CD14-positive monocyte (primary cell): ENCODE data around the gene PRLR. TPM values are rescaled to one million over a fixed set of nuclear protein-coding genes. Genes with fewer than 3 reads are reported as not detected.

ENCODE experiments used
- DNase-seq, 3 donors: peaks; one replicate each; pipeline ENCODE4 v3.0.0-alpha.2; 2011 to 2022
- H2AFZ ChIP-seq: 2 replicates; pipeline ENCODE4 v1.6.0; 2012; ENCODE audit warnings: mild to moderate bottlenecking, low read depth, low read length, inconsistent platforms; ENCODE audit not compliant: insufficient read depth, poor library complexity, severe bottlenecking
- H3K27ac ChIP-seq, 2 donors: 1 replicate in 1 of 2; 2 replicates in 1 of 2; pipeline ENCODE4 v1.5.1; 2012 to 2013; ENCODE audit warnings: low read length in 2 of 2, control low read depth in 1 of 2, inconsistent platforms in 1 of 2, low read depth in 1 of 2, mild to moderate bottlenecking in 1 of 2
- H3K27me3 ChIP-seq, 2 donors: one replicate each; pipeline versions ENCODE4 v1.6.0 to v1.6.1; 2011 to 2013; ENCODE audit warnings: low read length in 2 of 2; ENCODE audit not compliant: control insufficient read depth in 2 of 2, insufficient read depth in 2 of 2
- H3K36me3 ChIP-seq, 2 donors: replicated peaks in 1 of 2; 1 replicate in 1 of 2; 2 replicates in 1 of 2; pipeline versions ENCODE4 v1.5.1 to v1.6.1; 2012 to 2013; ENCODE audit warnings: low read length in 2 of 2, control low read depth in 1 of 2, inconsistent platforms in 1 of 2, mild to moderate bottlenecking in 1 of 2; ENCODE audit not compliant: insufficient read depth in 2 of 2, control insufficient read depth in 1 of 2
- H3K4me1 ChIP-seq, 2 donors: 1 replicate in 1 of 2; 2 replicates in 1 of 2; pipeline versions ENCODE4 v1.5.1 to v1.6.1; 2012 to 2013; ENCODE audit warnings: low read length in 2 of 2, control low read depth in 1 of 2, inconsistent platforms in 1 of 2, mild to moderate bottlenecking in 1 of 2, moderate library complexity in 1 of 2; ENCODE audit not compliant: insufficient read depth in 2 of 2, control insufficient read depth in 1 of 2
- H3K4me2 ChIP-seq: replicated peaks from 2 replicates; pipeline ENCODE3; 2012; ENCODE audit warnings: low read length, moderate library complexity, mild to moderate bottlenecking; ENCODE audit not compliant: poor library complexity, severe bottlenecking; ENCODE audit errors: extremely low read depth
- H3K4me3 ChIP-seq, 3 experiments: fragments of 200-600 bp in 1 of 3; sonication (generic) in 1 of 3; replicated peaks in 1 of 3; 1 replicate in 2 of 3; 2 replicates in 1 of 3; pipeline ENCODE4 v1.5.1; 2011 to 2013; ENCODE audit warnings: low read length in 3 of 3, mild to moderate bottlenecking in 3 of 3, control low read depth in 2 of 3, low read depth in 2 of 3, inconsistent platforms in 1 of 3, moderate library complexity in 1 of 3
- H3K79me2 ChIP-seq: 2 replicates; pipeline ENCODE4 v1.6.0; 2012; ENCODE audit warnings: mild to moderate bottlenecking, control low read depth, inconsistent platforms, low read length, moderate library complexity; ENCODE audit not compliant: insufficient read depth
- H3K9ac ChIP-seq: 2 replicates; pipeline ENCODE4 v1.6.0; 2017; ENCODE audit warnings: low read length, mild to moderate bottlenecking; ENCODE audit not compliant: insufficient read depth, poor library complexity, severe bottlenecking
- H3K9me3 ChIP-seq, 2 donors: replicated peaks in 1 of 2; 1 replicate in 1 of 2; 2 replicates in 1 of 2; pipeline versions ENCODE4 v1.5.1 to v1.6.1; 2012 to 2013; ENCODE audit warnings: low read length in 2 of 2, control low read depth in 1 of 2; ENCODE audit not compliant: control insufficient read depth in 1 of 2, insufficient read depth in 1 of 2
- H4K20me1 ChIP-seq: 2 replicates; pipeline ENCODE4 v1.6.0; 2012; ENCODE audit warnings: mild to moderate bottlenecking, low read length, control low read depth, moderate library complexity; ENCODE audit not compliant: insufficient read depth
- H3K27ac Mint-ChIP-seq, 7 donors: one replicate each; pipeline ENCODE4 v1.8.0; 2020; ENCODE audit warnings: mild to moderate bottlenecking in 7 of 7, mixed read lengths in 7 of 7, moderate library complexity in 6 of 7, inconsistent platforms in 2 of 7
- H3K27me3 Mint-ChIP-seq, 3 donors: one replicate each; pipeline ENCODE4 v1.8.0; 2021 to 2022; ENCODE audit warnings: low read depth in 3 of 3, mild to moderate bottlenecking in 3 of 3, mixed read lengths in 3 of 3, moderate library complexity in 3 of 3, inconsistent platforms in 1 of 3
- H3K36me3 Mint-ChIP-seq, 2 donors: one replicate each; pipeline ENCODE4 v1.8.0; 2020; ENCODE audit warnings: mixed read lengths in 2 of 2, inconsistent platforms in 1 of 2, mild to moderate bottlenecking in 1 of 2
- H3K4me1 Mint-ChIP-seq: one replicate; pipeline ENCODE4 v1.8.0; 2020; ENCODE audit warnings: mild to moderate bottlenecking, mixed read lengths
- H3K4me3 Mint-ChIP-seq, 2 donors: one replicate each; pipeline ENCODE4 v1.8.0; 2020; ENCODE audit warnings: mild to moderate bottlenecking in 2 of 2, mixed read lengths in 2 of 2, moderate library complexity in 1 of 2
- H3K9me3 Mint-ChIP-seq, 7 donors: one replicate each; pipeline ENCODE4 v1.8.0; 2020 to 2022; ENCODE audit warnings: mixed read lengths in 7 of 7, mild to moderate bottlenecking in 6 of 7, moderate library complexity in 6 of 7, inconsistent platforms in 2 of 7
- whole genome bisulfite sequencing: methylation state at CpG from one replicate; pipeline ENCODE4 v1.1.5; 2013; ENCODE audit warnings: missing lambda C conversion rate; ENCODE audit not compliant: insufficient coverage; 5-methylcytosine and 5-hydroxymethylcytosine counted together
- intact Hi-C, 2 donors: fragments of 100-400 bp; cut with micrococcal nuclease; formaldehyde crosslinking; loops; one replicate each; pipeline versions ENCODE4 v1.15.0 to v1.15.1; 2023
- polyA plus RNA-seq, 3 donors: library from polyadenylated mRNA; depleted of rRNA in 1 of 3; unstranded in 2 of 3; stranded (reverse) in 1 of 3; fragments of 300-500 nt in 2 of 3; fragments of >200 nt in 1 of 3; fragmentation: Illumina TruSeq in 2 of 3; gene quantifications; 1 replicate in 2 of 3; 2 replicates in 1 of 3; pipeline ENCODE4 v1.2.3, GENCODE V29; 2012 to 2021
- TF ChIP-seq, protein P1 (sequence below): fragments of 200-600 bp; IDR thresholded peaks from one replicate; pipeline ENCODE4 v1.8.0; 2022; ENCODE audit warnings: antibody characterized with exemption, mild to moderate bottlenecking

Gene PRLR
- polyA plus RNA-seq, 3 donors = 0.12 to 1.7 (median 0.88) TPM

GRCh38 chr5:35203403-35203802 lies 26.9 kb downstream of the PRLR start:
- peaks cover 65% of the 10 kb centered on the region for H3K79me2 ChIP-seq
- no peak overlapping the region for H2AFZ ChIP-seq
- no peaks in the 10 kb centered on the region for H3K9me3 Mint-ChIP-seq
- peaks cover 0 to 1% (median 0%) of the 10 kb centered on the region in 3 donors for H3K27me3 Mint-ChIP-seq
- TF ChIP-seq, protein P1, sequence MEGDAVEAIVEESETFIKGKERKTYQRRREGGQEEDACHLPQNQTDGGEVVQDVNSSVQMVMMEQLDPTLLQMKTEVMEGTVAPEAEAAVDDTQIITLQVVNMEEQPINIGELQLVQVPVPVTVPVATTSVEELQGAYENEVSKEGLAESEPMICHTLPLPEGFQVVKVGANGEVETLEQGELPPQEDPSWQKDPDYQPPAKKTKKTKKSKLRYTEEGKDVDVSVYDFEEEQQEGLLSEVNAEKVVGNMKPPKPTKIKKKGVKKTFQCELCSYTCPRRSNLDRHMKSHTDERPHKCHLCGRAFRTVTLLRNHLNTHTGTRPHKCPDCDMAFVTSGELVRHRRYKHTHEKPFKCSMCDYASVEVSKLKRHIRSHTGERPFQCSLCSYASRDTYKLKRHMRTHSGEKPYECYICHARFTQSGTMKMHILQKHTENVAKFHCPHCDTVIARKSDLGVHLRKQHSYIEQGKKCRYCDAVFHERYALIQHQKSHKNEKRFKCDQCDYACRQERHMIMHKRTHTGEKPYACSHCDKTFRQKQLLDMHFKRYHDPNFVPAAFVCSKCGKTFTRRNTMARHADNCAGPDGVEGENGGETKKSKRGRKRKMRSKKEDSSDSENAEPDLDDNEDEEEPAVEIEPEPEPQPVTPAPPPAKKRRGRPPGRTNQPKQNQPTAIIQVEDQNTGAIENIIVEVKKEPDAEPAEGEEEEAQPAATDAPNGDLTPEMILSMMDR = no peak
- H3K36me3 Mint-ChIP-seq = peaks cover 14 to 29% of the 10 kb centered on the region in 2 donors
- H3K9ac ChIP-seq = no peak overlapping the region
- no peaks in the 10 kb centered on the region for H3K36me3 ChIP-seq
- no peaks in the 10 kb centered on the region for H3K9me3 ChIP-seq
- whole genome bisulfite sequencing = no CpG with 5 or more reads among the region's 1 CpG
- no peaks in the 10 kb centered on the region for H4K20me1 ChIP-seq
- no peak overlapping the region for H3K4me2 ChIP-seq
- no peak overlapping the region for H3K4me3 Mint-ChIP-seq
- no peaks in the 10 kb centered on the region for H3K27me3 ChIP-seq
- H3K27ac Mint-ChIP-seq = no peak overlapping the region
- H3K4me1 Mint-ChIP-seq = peaks cover 9% of the 10 kb centered on the region
- no peaks in the 10 kb centered on the region for H3K4me1 ChIP-seq
- intact Hi-C loops = no loop called here
- DNase-seq = no peak
- H3K4me3 ChIP-seq = no peak overlapping the region
- no peak overlapping the region for H3K27ac ChIP-seq

DNA sequence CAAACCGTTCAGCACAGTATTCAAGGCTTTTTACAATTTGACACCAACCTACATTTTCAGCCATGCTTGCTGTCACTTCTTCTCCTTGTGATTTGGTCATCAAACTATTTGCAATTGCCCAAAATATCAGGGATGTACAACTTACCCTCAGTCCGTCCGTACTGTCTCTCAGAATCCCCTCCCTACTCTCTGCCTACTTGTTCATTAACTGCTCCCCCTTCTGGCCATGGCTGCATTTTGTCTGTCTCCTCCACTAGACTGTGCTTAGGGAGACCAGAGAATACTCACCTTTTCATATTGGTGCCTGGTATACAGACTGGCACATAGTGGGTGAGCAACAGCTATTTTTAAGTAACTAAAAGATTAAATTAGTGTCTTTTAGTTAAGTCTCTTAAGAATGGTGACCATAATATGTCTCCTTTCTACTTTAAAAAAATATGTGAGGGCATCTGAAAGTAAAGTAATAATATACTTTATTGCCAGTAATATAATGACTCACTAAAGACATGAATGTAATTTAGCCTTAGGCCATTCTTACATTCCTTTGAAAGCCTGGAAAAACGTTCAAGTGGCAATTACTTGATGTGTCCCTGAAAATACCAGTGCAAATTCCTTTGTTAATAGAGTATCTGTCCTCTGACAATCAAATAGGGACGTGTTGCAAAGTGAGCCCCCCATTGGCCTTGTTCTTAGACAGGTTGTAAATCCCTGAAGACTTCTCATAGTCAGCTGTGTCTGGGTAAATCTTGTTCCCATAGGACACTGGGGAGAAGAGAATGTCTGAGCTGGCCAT lies 27.8 kb downstream of the PRLR start:
- Histone ChIP-seq H4K20me1 (no peaks in the 10 kb centered on the region), H3K4me3 (no peak overlapping the region), H3K9me3 (no peaks in the 10 kb centered on the region), H3K27ac (no peak overlapping the region), H3K4me2 (no peak overlapping the region), H2AFZ (no peak overlapping the region), H3K27me3 (no peaks in the 10 kb centered on the region), H3K4me1 (no peaks in the 10 kb centered on the region), H3K9ac (no peak overlapping the region), H3K36me3 (no peaks in the 10 kb centered on the region), H3K79me2 (peaks cover 65% of the 10 kb centered on the region)
- WGBS = 74% methylated on average over 5 of the region's 5 CpGs
- Mint-ChIP-seq H3K27me3 (no peaks in the 10 kb centered on the region), H3K4me1 (peaks cover 12% of the 10 kb centered on the region), H3K27ac (no peak overlapping the region), H3K36me3 (peaks cover 11 to 30% of the 10 kb centered on the region in 2 donors), H3K9me3 (no peaks in the 10 kb centered on the region), H3K4me3 (no peak overlapping the region)
- TF ChIP-seq, protein P1 = peak; percentile 69
- peak; percentile 27 to 49 (median 30) for DNase-seq
- intact Hi-C loops = no loop called here
